ENCODE measurements around the gene MYPN.

MYPN gene

GRCh38 chr10:68106656-68107055 is 2.6 kb upstream of the MYPN start:
- no peak for TF ChIP-seq GATA1 (IDR thresholded peaks at IDR 0.05; ENCODE audit: low read depth, low read length)
- TF ChIP-seq POLR2A (IDR thresholded peaks at IDR 0.05; ENCODE audit: low read length) = no peak
- no peak for DNase-seq

GRCh38 chr10:68107651-68108050 is 1.6 kb upstream of the MYPN start:
- TF ChIP-seq POLR2A (IDR thresholded peaks at IDR 0.05; ENCODE audit: low read length) (no peak), GATA1 (IDR thresholded peaks at IDR 0.05; ENCODE audit: low read depth, low read length) (no peak)
- DNase-seq = no peak

GRCh38 chr10:68108051-68108450 is 1.2 kb upstream of the MYPN start:
- no peak for DNase-seq
- TF ChIP-seq POLR2A (IDR thresholded peaks at IDR 0.05; ENCODE audit: low read length) (no peak), GATA1 (IDR thresholded peaks at IDR 0.05; ENCODE audit: low read depth, low read length) (no peak)

GRCh38 chr10:68108653-68109052 is 635 bp upstream of the MYPN start:
- TF ChIP-seq POLR2A (IDR thresholded peaks at IDR 0.05; ENCODE audit: low read length) (no peak), GATA1 (IDR thresholded peaks at IDR 0.05; ENCODE audit: low read depth, low read length) (no peak)
- no peak for DNase-seq

DNA sequence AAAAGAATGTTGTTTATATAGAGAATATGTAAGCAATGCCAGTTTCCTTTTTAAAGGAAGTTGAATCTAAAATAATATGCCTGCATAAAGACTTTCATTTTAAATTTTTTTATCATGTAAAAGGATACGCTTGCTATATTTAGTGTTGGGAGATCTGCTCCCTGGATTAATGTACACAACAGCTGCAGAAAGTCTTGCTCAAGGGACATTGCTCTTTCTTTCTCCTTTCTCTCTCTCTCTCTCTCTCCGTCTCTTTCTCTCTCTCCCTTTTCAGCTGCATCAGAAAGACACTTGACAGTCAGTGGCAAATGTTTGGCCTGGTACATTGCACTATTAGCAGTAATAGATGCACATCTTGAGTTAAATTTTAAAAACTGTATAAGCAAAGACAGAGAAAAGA is 739 bp downstream of the MYPN start:
- TF ChIP-seq GATA1 (IDR thresholded peaks at IDR 0.05; ENCODE audit: low read depth, low read length) = no peak
- no peak for TF ChIP-seq POLR2A (IDR thresholded peaks at IDR 0.05; ENCODE audit: low read length)
- no peak for DNase-seq

- TF ChIP-seq GATA1 (IDR thresholded peaks at IDR 0.05; ENCODE audit: low read depth, low read length) = no peak
- TF ChIP-seq POLR2A (IDR thresholded peaks at IDR 0.05; ENCODE audit: low read length) = no peak
- no peak for DNase-seq
Observed at GRCh38 chr10:68111584-68111983, 2.3 kb downstream of the MYPN start.

GRCh38 chr10:68112837-68113236 is 3.5 kb downstream of the MYPN start:
- no peak for DNase-seq

DNA sequence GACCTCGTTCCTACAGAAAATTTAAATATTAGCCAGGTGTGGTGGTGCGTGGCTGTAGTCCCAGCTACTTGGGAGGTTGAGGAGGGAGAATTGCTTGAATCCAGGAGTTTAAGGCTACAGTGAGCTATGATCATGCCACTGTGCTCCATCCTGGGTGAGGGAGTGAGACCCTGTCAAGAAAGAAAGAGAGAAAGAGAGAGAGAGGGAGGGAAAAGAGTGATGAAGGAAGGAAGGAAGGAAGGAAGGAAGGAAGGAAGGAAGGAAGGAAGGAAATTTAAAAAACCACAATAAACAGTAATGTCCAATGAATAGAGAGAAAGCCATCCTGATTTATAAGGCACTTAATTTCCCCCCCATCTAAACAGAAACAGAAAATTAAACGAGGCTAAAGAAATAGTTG is 9.4 kb downstream of the MYPN start:
- TF ChIP-seq POLR2A (IDR thresholded peaks at IDR 0.05; ENCODE audit: low read length) (no peak), GATA1 (IDR thresholded peaks at IDR 0.05; ENCODE audit: low read depth, low read length) (no peak)

More at GRCh38 chr10:68112837-68113236, 3.5 kb downstream of the MYPN start:
- TF ChIP-seq POLR2A (IDR thresholded peaks at IDR 0.05; ENCODE audit: low read length) = no peak
- no peak for TF ChIP-seq GATA1 (IDR thresholded peaks at IDR 0.05; ENCODE audit: low read depth, low read length)

GRCh38 chr10:68121020-68121743 is 11.9 kb downstream of the MYPN start:
- DNase-seq = no peak
- no peak for TF ChIP-seq POLR2A (IDR thresholded peaks at IDR 0.05; ENCODE audit: low read length)
- no peak for TF ChIP-seq GATA1 (IDR thresholded peaks at IDR 0.05; ENCODE audit: low read depth, low read length)

More for the DNA sequence above, 9.4 kb downstream of the MYPN start:
- no peak for DNase-seq

- TF ChIP-seq POLR2A (IDR thresholded peaks at IDR 0.05; ENCODE audit: low read length) (no peak), GATA1 (IDR thresholded peaks at IDR 0.05; ENCODE audit: low read depth, low read length) (no peak)
- DNase-seq = no peak
Observed at GRCh38 chr10:68121852-68122251, 12.6 kb downstream of the MYPN start.

GRCh38 chr10:68124718-68125117 is 15.4 kb downstream of the MYPN start:
- TF ChIP-seq GATA1 (IDR thresholded peaks at IDR 0.05; ENCODE audit: low read depth, low read length) = no peak
- TF ChIP-seq POLR2A (IDR thresholded peaks at IDR 0.05; ENCODE audit: low read length) = no peak

GRCh38 chr10:68125772-68126171 is 16.5 kb downstream of the MYPN start:
- TF ChIP-seq GATA1 (IDR thresholded peaks at IDR 0.05; ENCODE audit: low read depth, low read length) = no peak
- no peak for TF ChIP-seq POLR2A (IDR thresholded peaks at IDR 0.05; ENCODE audit: low read length)
- no peak for DNase-seq

More at GRCh38 chr10:68124718-68125117, 15.4 kb downstream of the MYPN start:
- DNase-seq = no peak

GRCh38 chr10:68128015-68128414 is 18.7 kb downstream of the MYPN start:
- no peak for TF ChIP-seq GATA1 (IDR thresholded peaks at IDR 0.05; ENCODE audit: low read depth, low read length)
- no peak for TF ChIP-seq POLR2A (IDR thresholded peaks at IDR 0.05; ENCODE audit: low read length)
- DNase-seq = no peak

- TF ChIP-seq GATA1 (IDR thresholded peaks at IDR 0.05; ENCODE audit: low read depth, low read length) = no peak
- TF ChIP-seq POLR2A (IDR thresholded peaks at IDR 0.05; ENCODE audit: low read length) = no peak
- no peak for DNase-seq
Observed at GRCh38 chr10:68132391-68132790, 23.1 kb downstream of the MYPN start.

GRCh38 chr10:68133523-68133922 is 24.2 kb downstream of the MYPN start:
- TF ChIP-seq GATA1 (IDR thresholded peaks at IDR 0.05; ENCODE audit: low read depth, low read length) = no peak
- no peak for TF ChIP-seq POLR2A (IDR thresholded peaks at IDR 0.05; ENCODE audit: low read length)
- DNase-seq = no peak

Data from erythroblast (primary cell).